BE2C (cell line): ENCODE results near the gene VPS26A.

Source experiments
- DNase-seq: peaks from one replicate; pipeline ENCODE4 v3.0.0-alpha.2; 2020
- H3K27me3 ChIP-seq: fragments of 250-450 bp; sonication (Bioruptor Pico); 2 replicates; pipeline ENCODE4 v1.5.1; 2020; ENCODE audit warnings: mild to moderate bottlenecking
- H3K36me3 ChIP-seq: fragments of 250-450 bp; sonication (Bioruptor Pico); 2 replicates; pipeline ENCODE4 v1.5.1; 2020; ENCODE audit warnings: mild to moderate bottlenecking
- H3K4me1 ChIP-seq: fragments of 250-450 bp; sonication (Bioruptor Pico); 2 replicates; pipeline ENCODE4 v1.5.1; 2020
- H3K4me3 ChIP-seq: 2 replicates; pipeline ENCODE4 v1.5.1; 2011; ENCODE audit warnings: low read depth, low read length
- H3K9me3 ChIP-seq: fragments of 250-450 bp; sonication (Bioruptor Pico); 2 replicates; pipeline ENCODE4 v1.5.1; 2020
- TF ChIP-seq, protein P1 (sequence below): IDR thresholded peaks from 2 replicates; pipeline ENCODE4 v1.5.1; 2012; ENCODE audit warnings: mild to moderate bottlenecking, low read depth, low read length

VPS26A gene

DNA sequence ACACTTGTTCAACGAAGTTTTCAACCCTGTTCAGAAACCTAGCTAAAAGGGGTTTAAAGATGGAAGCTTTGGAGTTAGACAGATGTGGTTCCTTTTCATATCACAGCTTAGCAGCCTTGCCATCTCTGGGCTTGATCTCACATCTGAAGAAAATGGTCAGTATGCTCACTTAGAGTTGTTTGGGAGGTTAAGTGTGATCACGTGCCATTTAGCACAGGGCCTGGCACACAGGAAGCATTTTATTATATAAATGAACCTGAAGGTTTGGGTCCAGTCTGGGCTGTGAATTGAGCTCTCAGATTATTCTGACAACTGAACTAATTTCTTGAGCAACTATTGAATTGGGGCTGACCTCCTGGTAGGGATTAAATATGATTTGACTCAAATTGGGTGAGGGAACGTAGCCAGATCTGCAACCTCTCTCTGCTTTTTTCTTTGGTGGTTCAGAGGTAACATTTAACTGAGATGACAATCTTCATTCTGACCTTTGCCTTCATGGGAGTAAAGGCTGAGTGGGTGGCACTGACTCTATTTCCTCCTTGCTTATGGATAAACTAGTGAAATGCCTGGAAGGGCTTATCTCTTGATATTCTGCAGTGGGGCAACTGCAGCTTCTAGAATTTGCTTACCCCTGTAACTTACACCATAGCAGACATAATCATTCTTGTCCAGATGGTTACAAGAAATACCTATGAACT lies 86.0 kb downstream of the VPS26A start:
- peaks cover 31% of the 10 kb centered on the region for H3K36me3 ChIP-seq
- no peaks in the 10 kb centered on the region for H3K4me1 ChIP-seq
- H3K4me3 ChIP-seq: no peak overlapping the region
- TF ChIP-seq, protein P1, sequence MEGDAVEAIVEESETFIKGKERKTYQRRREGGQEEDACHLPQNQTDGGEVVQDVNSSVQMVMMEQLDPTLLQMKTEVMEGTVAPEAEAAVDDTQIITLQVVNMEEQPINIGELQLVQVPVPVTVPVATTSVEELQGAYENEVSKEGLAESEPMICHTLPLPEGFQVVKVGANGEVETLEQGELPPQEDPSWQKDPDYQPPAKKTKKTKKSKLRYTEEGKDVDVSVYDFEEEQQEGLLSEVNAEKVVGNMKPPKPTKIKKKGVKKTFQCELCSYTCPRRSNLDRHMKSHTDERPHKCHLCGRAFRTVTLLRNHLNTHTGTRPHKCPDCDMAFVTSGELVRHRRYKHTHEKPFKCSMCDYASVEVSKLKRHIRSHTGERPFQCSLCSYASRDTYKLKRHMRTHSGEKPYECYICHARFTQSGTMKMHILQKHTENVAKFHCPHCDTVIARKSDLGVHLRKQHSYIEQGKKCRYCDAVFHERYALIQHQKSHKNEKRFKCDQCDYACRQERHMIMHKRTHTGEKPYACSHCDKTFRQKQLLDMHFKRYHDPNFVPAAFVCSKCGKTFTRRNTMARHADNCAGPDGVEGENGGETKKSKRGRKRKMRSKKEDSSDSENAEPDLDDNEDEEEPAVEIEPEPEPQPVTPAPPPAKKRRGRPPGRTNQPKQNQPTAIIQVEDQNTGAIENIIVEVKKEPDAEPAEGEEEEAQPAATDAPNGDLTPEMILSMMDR: no peak
- DNase-seq: no peak
- no peaks in the 10 kb centered on the region for H3K9me3 ChIP-seq
- no peaks in the 10 kb centered on the region for H3K27me3 ChIP-seq

DNA sequence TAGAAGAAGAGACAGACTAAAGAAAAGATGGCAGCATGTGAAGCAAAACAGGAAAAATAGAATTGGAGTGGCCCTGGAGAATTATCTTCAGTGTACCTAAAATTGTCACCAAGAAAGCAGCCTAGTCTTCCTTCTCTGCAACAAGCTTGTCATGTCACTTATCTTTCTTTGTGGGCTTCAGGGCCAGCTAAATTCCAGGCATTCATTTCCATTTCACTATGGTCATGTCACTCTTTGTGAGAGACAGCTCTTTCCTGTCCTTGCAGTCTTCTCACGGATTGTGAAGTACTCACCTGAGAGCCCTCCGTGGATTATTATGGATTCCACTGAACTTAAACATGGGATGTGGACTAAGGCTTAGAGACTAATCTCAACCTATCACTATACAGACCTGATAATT lies 87.1 kb downstream of the VPS26A start:
- no peaks in the 10 kb centered on the region for H3K4me1 ChIP-seq
- peaks cover 22% of the 10 kb centered on the region for H3K36me3 ChIP-seq
- no peaks in the 10 kb centered on the region for H3K27me3 ChIP-seq
- DNase-seq: no peak
- no peaks in the 10 kb centered on the region for H3K9me3 ChIP-seq
- no peak overlapping the region for H3K4me3 ChIP-seq
- TF ChIP-seq, protein P1: no peak

DNA sequence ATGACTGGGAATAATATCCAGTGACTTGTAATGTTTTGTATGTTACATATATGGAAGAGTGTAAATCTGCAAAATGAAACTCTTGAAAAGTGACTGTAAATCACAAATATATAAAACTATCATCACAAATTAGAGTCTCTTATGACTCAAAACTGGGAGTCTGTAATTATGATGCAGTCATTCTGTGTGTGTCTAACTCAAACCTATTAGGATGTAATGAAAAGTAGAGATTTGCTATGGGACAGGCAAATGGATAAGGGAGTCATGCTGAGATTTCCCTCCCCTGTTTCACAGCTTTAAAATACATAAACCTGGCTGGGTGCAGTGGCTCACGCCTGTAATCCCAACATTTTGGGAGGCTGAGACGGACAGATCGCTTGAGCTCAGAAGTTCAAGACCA lies 87.5 kb downstream of the VPS26A start:
- Histone ChIP-seq H3K4me1 (no peaks in the 10 kb centered on the region), H3K4me3 (no peak overlapping the region), H3K27me3 (no peaks in the 10 kb centered on the region), H3K36me3 (peaks cover 18% of the 10 kb centered on the region), H3K9me3 (no peaks in the 10 kb centered on the region)
- DNase-seq: no peak
- TF ChIP-seq, protein P1: no peak

DNA sequence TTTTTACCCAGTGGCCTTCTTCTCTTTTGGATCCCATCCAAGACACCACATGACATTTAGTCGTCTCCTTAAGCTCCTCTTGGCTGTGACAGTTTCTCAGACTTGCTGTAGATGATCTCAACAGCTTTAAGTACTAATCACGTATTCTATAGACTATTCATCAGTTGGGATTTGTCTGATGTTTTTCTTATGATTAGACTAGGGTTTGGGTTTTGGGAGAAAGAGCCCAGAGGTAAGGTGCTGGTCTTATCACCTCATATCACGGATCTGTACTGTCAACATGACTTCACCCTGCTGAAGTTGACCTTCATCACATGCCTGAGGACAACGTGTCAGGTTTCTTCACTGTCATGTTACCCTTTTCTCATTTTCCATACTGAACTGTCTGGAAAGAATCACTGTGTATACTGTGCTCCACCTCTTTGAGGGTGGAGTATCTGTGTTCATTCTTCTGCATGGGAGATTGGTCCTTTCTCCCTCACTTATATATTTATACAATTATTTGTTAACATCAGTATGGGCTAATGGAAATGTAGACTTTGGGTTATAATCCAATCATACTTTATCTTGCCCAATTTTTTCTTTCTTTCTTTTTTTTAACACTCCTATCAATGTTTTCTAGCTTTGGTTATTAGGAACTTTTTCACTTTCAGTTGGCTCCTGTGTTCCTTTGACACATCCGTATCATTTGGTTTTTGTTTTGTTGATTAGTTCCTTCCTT lies 89.8 kb downstream of the VPS26A start:
- Histone ChIP-seq H3K27me3 (no peaks in the 10 kb centered on the region), H3K4me3 (no peak overlapping the region), H3K36me3 (peaks cover under 1% of the 10 kb centered on the region), H3K9me3 (no peaks in the 10 kb centered on the region), H3K4me1 (no peaks in the 10 kb centered on the region)
- no peak for DNase-seq
- TF ChIP-seq, protein P1: no peak

DNA sequence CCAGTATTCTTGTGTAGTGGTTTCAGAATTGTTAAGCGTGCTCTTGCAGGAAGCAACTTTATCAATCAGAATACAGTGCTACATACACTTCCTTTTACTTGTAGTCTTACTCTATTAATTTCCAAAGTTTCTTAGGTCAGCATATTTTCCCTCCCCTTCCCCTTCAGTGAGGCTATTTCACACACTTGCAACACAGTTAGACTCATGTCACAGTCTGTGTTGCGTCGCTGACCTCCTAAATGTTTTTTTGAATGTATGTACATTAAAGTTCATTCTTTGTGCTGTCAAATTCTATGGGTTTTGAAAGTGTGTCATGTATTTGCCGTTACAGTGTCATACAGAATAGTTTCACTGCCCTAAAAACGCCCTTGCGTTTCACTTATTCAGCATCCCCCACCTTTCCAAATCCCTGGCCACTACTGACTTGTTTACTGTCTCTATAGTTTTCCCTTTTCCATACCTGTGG lies 90.7 kb downstream of the VPS26A start:
- Histone ChIP-seq H3K9me3 (no peaks in the 10 kb centered on the region), H3K36me3 (no peaks in the 10 kb centered on the region), H3K27me3 (no peaks in the 10 kb centered on the region), H3K4me1 (no peaks in the 10 kb centered on the region), H3K4me3 (no peak overlapping the region)
- TF ChIP-seq, protein P1: no peak
- no peak for DNase-seq
